Activated gamma-delta T cell treated with anti-CD3 and anti-CD28 coated beads, Interleukin-2, amount 50 U/mL, for 16 hours (primary cell): ENCODE data around the gene HSBP1.

Experiments
- DNase-seq: peaks from one replicate; pipeline ENCODE4 v3.0.0-alpha.2; 2020; ENCODE audit warnings: low read depth

Gene HSBP1

DNA sequence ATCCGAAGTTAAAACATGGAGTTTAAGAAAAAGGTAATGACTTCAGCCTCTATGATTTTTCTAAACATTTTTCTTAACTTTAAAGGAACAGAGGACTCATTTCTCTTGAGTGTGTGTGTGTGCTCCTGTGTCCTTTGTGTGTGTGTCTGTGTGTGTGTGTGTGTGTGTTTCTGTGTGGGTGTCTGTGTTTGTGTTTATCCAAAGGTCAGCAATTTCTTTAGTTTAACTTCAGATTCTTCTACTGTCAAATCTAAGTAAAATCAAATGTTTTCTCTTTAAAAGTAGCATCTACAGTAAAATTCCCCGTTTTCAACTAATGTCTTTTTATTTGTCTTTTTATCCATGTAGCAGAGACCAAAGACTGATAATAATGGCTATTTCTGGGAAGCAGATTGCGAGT is 31.8 kb downstream of the HSBP1 start:
- no peak for DNase-seq

DNA sequence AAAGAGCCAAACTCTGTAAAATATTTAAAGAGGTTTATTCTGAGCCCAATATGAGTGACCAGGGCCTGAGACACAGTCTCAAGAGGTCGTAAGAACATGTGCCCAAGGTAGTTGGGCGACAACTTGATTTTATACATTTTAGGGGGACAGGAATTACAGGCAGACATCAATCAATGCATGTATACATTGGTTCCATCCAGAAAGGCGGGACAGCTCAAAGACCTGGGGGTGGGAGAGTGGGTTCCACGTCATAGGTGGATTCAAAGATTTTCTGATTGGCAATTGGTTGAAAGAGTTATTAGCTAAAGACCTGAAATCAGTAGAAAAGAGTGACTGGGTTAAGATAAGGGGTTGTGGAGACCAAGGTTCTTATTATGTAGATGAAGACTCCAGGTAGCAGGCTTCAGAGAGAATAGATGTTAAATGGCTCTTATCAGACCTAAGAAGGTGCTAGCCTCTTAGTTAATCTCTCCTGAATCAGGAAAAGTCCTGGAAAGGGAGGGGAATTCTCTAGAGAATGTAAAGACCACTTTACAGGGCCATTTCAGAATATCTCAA is 32.4 kb downstream of the HSBP1 start:
- no peak for DNase-seq

DNA sequence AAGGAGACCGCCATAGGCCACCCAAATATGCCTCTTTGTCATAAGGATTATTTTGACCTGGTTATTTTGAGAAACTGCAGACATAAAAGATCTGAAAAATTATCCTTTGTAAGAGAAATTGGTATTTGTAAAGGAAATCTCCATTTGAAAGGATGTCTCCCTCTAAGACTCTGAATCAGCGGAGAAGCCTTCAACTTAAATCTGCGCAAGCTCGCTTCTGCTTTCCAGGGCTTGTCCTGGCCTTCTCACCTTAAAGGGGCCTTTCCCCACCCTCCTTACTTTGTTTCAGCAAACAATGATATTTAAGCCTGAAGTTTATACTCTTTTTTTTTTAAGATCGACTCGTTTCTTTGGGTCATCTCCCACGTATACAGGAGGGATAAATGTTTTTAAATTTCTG is 34.5 kb downstream of the HSBP1 start:
- no peak for DNase-seq

DNA sequence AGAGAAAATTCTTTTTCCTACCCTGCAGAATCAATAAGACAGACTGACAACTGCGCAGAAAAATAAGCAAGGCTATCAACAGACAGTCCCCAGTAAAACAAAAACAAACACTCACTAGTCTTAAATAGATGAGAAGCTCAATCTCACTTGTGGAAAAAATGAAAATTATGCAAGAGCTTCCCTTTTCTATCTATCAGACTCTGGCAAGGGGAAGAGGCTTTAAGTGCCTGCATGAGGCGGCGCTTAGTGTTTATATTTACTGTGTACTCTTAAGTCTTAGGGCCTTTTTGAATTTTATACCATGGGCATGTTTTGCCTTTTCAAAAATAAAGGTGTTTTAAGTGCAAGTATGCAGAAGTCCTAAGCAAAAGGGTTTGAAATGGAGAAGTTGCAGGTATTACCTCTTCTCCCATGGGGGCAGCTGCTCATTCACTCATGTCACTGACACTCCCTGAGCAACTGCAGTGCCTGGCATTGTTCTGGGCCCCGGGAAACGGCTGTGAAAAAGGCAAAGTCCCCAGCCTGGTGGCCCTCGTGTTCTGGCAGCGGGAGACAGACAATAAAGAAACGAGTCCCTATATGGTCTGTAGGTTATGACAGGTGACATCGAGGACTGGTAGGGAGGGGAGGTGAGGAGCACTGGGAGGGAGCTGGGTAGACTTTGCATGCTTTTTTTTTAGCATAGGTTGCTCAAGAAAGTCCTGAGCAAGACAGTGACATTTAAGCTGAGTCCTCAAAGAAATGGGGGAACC is 35.2 kb downstream of the HSBP1 start:
- no peak for DNase-seq

DNA sequence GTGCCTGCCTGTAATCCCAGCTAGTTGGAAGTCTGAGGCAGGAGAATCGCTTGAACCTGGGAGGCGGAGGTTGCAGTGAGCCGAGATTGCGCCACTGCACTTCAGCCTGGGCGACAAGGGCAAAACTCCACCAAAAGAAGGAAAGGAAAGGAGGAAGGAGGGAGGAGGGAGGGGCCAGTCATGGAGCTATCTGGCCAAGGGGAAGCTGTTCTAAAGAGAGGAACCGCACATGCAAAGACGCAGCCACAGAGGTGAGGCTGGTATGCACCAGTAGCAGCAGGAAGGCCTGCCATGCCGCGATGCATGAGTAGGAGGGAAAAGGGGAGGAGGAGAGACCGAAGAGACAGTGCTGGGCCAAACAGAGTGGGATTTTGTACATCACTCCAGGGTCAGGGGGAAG is 35.9 kb downstream of the HSBP1 start:
- DNase-seq = no peak

DNA sequence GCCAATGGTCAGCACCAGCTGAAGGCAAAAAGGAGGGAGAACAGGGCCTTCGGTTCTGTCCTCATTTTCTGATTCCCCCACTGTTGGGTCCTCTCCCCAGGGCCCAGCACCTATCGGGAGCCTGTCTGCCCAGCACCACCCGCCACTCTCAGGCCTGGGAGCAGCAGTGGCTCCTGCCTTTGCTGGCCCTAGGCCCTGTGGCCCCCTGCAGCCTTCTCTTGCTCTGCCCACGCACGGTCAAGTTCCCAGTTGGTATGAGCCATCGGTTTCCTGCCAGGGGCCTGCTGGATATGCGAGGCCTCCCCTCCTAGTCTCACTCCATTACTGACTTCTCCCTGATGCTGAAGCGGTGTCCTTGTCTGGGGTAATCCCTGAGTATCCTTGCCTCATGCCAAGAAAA is 37.5 kb downstream of the HSBP1 start:
- DNase-seq = no peak

DNA sequence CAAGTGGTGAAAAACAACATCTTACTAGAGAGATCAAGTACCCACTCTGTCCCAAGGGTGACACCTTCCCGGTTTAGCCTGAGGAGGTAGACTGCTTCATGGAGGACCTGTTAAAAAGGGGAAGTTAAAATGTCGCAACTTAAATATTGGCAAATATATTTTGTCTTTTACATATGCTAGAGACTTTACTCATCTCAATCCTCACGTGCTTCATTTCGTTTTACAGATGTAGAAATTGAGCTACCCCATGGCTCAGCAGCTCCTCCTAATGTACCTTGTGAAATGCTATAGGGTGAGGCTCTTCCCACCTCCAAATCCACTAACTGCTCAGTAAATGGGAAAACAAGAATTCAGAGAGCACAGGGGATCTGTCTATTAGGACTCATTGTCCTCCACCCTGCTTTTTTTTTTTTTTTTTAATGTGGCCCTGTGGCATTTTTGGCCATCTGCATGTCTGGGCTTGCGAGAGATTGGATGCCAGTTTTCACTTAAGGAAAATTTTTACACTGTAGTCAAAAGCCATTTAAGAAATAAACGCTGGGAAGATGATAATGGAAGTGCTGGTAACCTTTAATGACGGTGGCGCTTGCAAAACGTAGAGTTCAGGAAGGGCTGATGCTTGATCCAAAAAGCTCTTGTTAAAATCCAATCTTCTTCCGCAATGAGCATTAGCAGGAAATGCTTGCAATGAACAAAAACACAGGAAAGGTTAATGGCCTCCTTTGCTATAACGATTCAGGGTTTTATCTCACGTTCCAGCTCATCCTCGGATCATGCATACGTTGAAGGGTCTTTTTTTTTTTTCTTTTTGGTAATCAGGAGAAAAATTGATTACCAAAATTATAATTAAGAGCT is 39.8 kb downstream of the HSBP1 start:
- DNase-seq = no peak

DNA sequence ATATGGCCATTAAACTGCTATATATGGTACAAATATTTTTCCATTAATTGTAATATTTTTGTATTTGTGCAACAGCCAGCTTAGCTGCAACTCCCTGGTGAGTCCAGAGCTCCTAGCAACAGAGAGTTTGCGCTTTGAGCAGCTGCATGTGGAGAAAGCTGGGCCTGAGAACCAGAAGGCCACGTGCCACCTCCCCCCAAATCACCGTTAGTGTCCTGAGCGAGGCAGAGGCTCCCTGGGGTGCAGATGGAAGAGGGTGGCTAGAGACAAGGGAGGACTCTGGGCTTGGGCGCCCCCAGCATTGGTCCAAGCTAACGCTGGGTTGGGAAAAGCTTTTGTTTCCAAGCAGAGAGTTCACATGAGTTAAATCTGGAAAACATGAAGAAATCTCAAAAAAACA is 41.6 kb downstream of the HSBP1 start:
- no peak for DNase-seq

DNA sequence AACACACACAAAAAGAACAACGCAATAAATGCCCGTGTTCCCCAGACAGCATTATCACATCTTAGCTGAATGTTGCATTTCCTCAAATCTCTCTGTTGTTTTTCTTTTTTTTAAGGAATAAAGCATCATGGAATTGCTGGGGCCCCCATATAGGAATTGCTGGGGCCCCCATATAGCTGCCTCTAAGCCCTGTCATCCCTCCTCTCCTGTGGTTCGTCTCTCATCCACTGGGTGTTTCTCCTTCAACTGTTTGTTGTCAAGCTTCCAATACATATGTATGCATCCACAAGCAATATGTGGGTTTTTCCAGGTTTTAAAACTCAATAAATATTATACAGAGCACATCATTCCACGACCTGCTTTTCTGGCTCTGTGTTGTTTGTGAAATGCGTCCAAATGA is 43.2 kb downstream of the HSBP1 start:
- DNase-seq = no peak

DNA sequence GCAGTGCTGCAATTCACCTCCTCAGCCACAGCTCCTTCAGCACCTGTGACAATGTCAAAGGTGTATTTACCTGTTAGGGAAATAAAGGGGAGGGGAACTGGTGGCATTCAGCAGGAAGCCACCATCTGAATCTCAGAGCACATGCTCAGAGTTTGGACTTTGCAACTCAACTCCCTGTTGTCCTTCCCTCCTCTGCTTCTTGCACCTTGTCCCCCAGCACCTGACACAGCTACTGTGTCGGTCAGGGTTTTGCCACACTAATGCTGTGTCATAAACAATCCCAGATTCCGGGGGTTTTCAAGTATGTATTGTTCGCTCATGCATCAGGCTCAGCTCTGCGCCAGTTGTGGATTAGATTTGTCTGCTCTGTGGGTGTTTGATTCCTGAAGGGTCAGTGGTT is 43.7 kb downstream of the HSBP1 start:
- no peak for DNase-seq

DNA sequence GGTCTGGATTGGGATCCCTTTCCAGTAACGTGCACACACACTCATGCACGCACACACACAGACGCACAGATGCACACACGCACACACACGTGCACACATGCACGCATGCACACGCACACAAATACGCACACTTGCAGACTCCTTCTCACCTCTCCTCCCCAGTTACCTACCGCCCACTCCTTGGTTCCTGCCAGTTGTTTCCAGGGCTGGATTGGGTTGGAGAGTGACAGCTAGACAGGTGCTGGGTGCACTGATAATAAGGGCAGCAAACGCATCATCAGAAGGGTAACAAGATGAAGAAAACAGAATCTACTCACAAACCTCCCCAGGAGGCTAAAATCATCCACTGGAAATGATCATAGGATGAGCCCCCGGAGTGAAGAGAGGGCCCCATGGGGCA is 45.0 kb downstream of the HSBP1 start:
- no peak for DNase-seq

DNA sequence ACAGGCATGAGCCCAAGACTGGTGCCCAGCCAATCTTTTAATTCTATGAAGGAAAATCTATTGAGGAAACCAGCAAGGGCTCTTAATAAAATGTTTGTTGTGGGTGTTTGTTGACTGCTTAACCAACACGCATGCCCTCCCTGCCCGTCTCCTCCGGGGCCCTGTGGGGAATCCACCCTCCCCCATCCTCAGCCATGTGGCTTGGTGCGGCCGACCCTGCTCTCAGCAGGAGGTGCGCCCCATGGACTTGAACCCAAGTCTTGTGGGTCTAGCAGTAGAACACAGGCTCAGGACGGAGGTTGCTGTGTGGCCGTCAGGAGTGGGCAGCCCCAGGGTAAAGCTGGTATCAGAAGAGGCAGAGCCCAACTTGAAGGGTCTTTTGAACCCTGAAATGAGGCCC is 46.1 kb downstream of the HSBP1 start:
- DNase-seq = no peak

DNA sequence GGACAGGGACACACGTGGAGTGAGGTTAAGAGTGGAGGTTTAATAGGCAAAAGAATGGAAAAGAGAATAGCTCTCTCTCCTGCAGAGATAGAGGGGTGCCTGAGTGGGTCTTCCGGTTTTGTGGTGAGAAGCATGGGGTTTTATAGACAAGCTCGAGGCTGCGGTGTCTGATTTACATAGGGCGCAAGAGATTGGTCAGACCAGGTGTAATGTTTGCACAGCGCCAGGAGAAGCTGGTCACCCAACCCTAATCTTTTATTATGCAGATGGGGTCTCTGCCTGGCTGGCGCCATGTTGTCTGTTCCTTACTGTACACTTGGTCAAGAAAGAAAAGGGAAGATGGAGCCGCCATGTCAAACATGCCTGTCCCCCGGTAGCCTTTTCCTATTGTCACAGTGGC is 46.6 kb downstream of the HSBP1 start:
- DNase-seq = no peak

DNA sequence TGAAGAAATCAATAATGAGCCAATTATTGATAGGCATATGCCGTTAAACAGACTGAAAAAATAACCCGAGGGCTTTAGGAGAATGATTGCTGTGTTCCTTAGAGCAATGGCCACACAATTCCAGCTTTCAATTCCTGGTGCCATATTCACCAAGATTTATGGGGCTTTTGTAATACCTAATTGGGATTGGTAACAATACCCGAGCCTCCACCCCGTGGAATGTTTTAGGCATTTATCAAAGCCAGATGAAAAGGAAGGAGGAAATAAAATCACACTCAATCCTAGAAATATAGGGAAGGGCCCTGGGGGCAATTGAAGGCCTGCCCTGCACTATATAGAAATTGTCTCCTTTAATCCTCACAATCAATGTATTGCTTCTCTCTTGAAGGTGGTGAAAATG is 49.0 kb downstream of the HSBP1 start:
- DNase-seq = no peak

DNA sequence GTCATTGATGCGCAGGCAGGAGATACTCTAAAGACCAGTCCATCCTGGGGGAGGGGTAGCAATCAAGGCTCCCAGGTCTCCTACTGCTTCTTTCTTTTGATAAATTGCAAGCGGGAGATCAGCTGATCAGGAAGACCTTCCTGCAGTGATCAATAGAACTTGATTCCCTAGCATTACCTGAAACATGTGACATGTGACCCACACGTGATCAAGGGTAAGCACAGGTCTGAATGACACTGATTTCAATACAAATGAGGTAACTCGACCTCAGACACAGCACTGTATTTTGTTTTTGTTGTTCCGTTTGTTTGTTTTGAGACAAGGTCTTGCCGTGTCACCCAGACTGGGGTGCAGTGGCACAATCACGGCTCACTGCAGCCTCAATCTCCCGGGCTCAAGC is 51.5 kb downstream of the HSBP1 start:
- DNase-seq = no peak

DNA sequence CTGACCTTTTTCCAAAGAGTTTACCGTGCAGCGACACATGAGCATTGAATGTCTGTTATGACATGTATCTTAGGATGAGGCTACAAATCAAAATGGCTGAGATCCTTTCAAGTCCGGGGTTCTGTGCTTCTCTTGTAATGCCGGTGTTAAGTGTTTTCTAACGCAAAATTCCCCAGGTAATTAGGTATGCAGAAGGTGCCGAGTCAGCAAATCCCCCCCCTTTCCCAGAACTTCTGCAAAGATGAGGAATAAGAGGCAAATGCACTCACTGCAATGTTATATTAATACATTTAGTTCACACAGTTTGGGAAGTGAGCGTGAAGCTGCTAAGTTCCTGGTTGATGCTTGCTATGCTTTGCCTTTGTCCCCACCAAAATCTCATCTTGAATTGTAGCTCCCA is 54.9 kb downstream of the HSBP1 start:
- DNase-seq = no peak

DNA sequence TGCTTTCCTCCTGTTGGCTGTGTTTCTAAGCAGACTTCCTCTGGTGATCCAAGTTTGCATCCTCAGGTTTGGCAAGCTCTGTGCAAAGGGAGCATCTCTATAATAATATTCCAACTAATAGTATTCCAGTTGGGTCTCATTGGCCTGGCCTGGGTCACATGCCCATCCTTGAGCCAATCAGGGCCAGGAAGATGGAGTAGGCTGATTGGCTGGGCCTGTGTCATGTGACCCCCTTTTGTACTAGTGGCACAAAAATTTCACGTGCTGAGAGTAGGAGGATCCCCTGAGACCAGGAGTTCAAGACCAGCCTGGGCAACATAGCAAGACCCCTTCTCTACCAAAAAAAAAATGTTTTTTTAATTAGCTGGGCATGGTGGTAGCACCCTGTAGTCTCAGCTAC is 55.9 kb downstream of the HSBP1 start:
- DNase-seq = no peak
